ENCODE results near the gene IQGAP1. TPM values are rescaled to one million over a fixed set of nuclear protein-coding genes. Genes with fewer than 3 reads are reported as not detected.
"Not testable (repeated sequence)": the region's sequence is repeated elsewhere in the genome, so short reads cannot be mapped to it uniquely, and the experiment has no call there.

IQGAP1 gene
- total RNA-seq, 1 experiment from 2014 or later, result 52.7 TPM

- in situ Hi-C loops (cut with HindIII; ENCODE audit: low sequenced_read_pairs), result no loop called here
- no peak for DNase-seq (ENCODE audit: low spot score)
Measured at GRCh38 chr15:90405055-90405607, 17.1 kb downstream of the IQGAP1 start.

- DNase-seq (ENCODE audit: low spot score), result no peak
- in situ Hi-C loops (cut with HindIII; ENCODE audit: low sequenced_read_pairs), result no loop called here
Measured at GRCh38 chr15:90407336-90407735, 19.3 kb downstream of the IQGAP1 start.

- in situ Hi-C loops (cut with HindIII; ENCODE audit: low sequenced_read_pairs), result no loop called here
- DNase-seq (ENCODE audit: low spot score), result no peak
Measured at GRCh38 chr15:90407871-90408317, 19.9 kb downstream of the IQGAP1 start.

GRCh38 chr15:90408657-90409056, 20.6 kb downstream of the IQGAP1 start:
- no peak for DNase-seq (ENCODE audit: low spot score)
- in situ Hi-C loops (cut with HindIII; ENCODE audit: low sequenced_read_pairs), result no loop called here

GRCh38 chr15:90409587-90409986, 21.5 kb downstream of the IQGAP1 start:
- in situ Hi-C loops (cut with HindIII; ENCODE audit: low sequenced_read_pairs), result not testable (repeated sequence)

GRCh38 chr15:90410316-90410715, 22.3 kb downstream of the IQGAP1 start:
- DNase-seq (ENCODE audit: low spot score); in situ Hi-C loops (cut with HindIII; ENCODE audit: low sequenced_read_pairs): not testable (repeated sequence)

More at GRCh38 chr15:90409587-90409986, 21.5 kb downstream of the IQGAP1 start:
- not testable (repeated sequence) for DNase-seq (ENCODE audit: low spot score)

GRCh38 chr15:90411176-90411575, 23.1 kb downstream of the IQGAP1 start:
- in situ Hi-C loops (cut with HindIII; ENCODE audit: low sequenced_read_pairs), result no loop called here
- DNase-seq (ENCODE audit: low spot score), result no peak

- no peak for DNase-seq (ENCODE audit: low spot score)
- in situ Hi-C loops (cut with HindIII; ENCODE audit: low sequenced_read_pairs), result no loop called here
Measured at GRCh38 chr15:90412356-90413194, 24.5 kb downstream of the IQGAP1 start.

- in situ Hi-C loops (cut with HindIII; ENCODE audit: low sequenced_read_pairs), result no loop called here
- DNase-seq (ENCODE audit: low spot score), result no peak
Measured at GRCh38 chr15:90413411-90414379, 25.7 kb downstream of the IQGAP1 start.

GRCh38 chr15:90414408-90415028, 26.5 kb downstream of the IQGAP1 start:
- no peak for DNase-seq (ENCODE audit: low spot score)
- in situ Hi-C loops (cut with HindIII; ENCODE audit: low sequenced_read_pairs), result no loop called here

- in situ Hi-C loops (cut with HindIII; ENCODE audit: low sequenced_read_pairs), result not testable (repeated sequence)
Measured at GRCh38 chr15:90416052-90416451, 28.0 kb downstream of the IQGAP1 start.

GRCh38 chr15:90418627-90419026, 30.6 kb downstream of the IQGAP1 start:
- in situ Hi-C loops (cut with HindIII; ENCODE audit: low sequenced_read_pairs), result no loop called here
- no peak for DNase-seq (ENCODE audit: low spot score)

More at GRCh38 chr15:90416052-90416451, 28.0 kb downstream of the IQGAP1 start:
- DNase-seq (ENCODE audit: low spot score), result not testable (repeated sequence)

- DNase-seq (ENCODE audit: low spot score), result no peak
- in situ Hi-C loops (cut with HindIII; ENCODE audit: low sequenced_read_pairs), result no loop called here
Measured at GRCh38 chr15:90419206-90419605, 31.2 kb downstream of the IQGAP1 start.

- in situ Hi-C loops (cut with HindIII; ENCODE audit: low sequenced_read_pairs), result no loop called here
- no peak for DNase-seq (ENCODE audit: low spot score)
Measured at GRCh38 chr15:90419738-90420406, 31.8 kb downstream of the IQGAP1 start.

GRCh38 chr15:90420451-90420850, 32.4 kb downstream of the IQGAP1 start:
- in situ Hi-C loops (cut with HindIII; ENCODE audit: low sequenced_read_pairs), result no loop called here
- DNase-seq (ENCODE audit: low spot score), result no peak

- no peak for DNase-seq (ENCODE audit: low spot score)
Measured at GRCh38 chr15:90421527-90421926, 33.5 kb downstream of the IQGAP1 start.

GRCh38 chr15:90422043-90422442, 34.0 kb downstream of the IQGAP1 start:
- in situ Hi-C loops (cut with HindIII; ENCODE audit: low sequenced_read_pairs), result no loop called here
- DNase-seq (ENCODE audit: low spot score), result no peak

More at GRCh38 chr15:90421527-90421926, 33.5 kb downstream of the IQGAP1 start:
- in situ Hi-C loops (cut with HindIII; ENCODE audit: low sequenced_read_pairs), result no loop called here

GRCh38 chr15:90422936-90423335, 34.9 kb downstream of the IQGAP1 start:
- in situ Hi-C loops (cut with HindIII; ENCODE audit: low sequenced_read_pairs), result no loop called here
- DNase-seq (ENCODE audit: low spot score), result no peak
